NT2/D1 (cell line): ENCODE results near the gene ADISSP.

ENCODE experiments used
- DNase-seq: peaks from one replicate; pipeline ENCODE4 v3.0.0-alpha.2; 2011; ENCODE audit warnings: low read depth, low spot score
- H3K27me3 ChIP-seq: 2 replicates; pipeline ENCODE4 v1.6.0; 2011; ENCODE audit warnings: mild to moderate bottlenecking; ENCODE audit not compliant: insufficient read length, insufficient read depth
- H3K36me3 ChIP-seq: 2 replicates; pipeline ENCODE4 v1.6.1; 2011; ENCODE audit warnings: mild to moderate bottlenecking, low read length, mixed read lengths; ENCODE audit not compliant: insufficient read depth, insufficient read length
- H3K4me1 ChIP-seq: 2 replicates; pipeline ENCODE4 v1.5.1; 2011; ENCODE audit not compliant: insufficient read depth, insufficient read length
- H3K4me3 ChIP-seq: 2 replicates; pipeline ENCODE4 v1.5.1; 2011; ENCODE audit warnings: low read depth; ENCODE audit not compliant: insufficient read length
- H3K9ac ChIP-seq: 2 replicates; pipeline ENCODE4 v1.6.0; 2011; ENCODE audit warnings: low read depth; ENCODE audit not compliant: insufficient read length
- H3K9me3 ChIP-seq: 2 replicates; pipeline ENCODE4 v1.5.1; 2011; ENCODE audit warnings: mild to moderate bottlenecking, low read length; ENCODE audit not compliant: insufficient read depth
- SUZ12 ChIP-seq: IDR thresholded peaks from 2 replicates; pipeline ENCODE4 v1.6.1; 2011; ENCODE audit not compliant: insufficient read length, insufficient read depth; ENCODE audit errors: extremely low read depth
- YY1 ChIP-seq: IDR thresholded peaks from 2 replicates; pipeline ENCODE4 v1.6.1; 2011; ENCODE audit not compliant: insufficient read length, insufficient read depth
- ZNF274 ChIP-seq: IDR thresholded peaks from 2 replicates; pipeline ENCODE4 v1.6.1; 2011; ENCODE audit warnings: mild to moderate bottlenecking, low read depth, low read length

ADISSP gene

DNA sequence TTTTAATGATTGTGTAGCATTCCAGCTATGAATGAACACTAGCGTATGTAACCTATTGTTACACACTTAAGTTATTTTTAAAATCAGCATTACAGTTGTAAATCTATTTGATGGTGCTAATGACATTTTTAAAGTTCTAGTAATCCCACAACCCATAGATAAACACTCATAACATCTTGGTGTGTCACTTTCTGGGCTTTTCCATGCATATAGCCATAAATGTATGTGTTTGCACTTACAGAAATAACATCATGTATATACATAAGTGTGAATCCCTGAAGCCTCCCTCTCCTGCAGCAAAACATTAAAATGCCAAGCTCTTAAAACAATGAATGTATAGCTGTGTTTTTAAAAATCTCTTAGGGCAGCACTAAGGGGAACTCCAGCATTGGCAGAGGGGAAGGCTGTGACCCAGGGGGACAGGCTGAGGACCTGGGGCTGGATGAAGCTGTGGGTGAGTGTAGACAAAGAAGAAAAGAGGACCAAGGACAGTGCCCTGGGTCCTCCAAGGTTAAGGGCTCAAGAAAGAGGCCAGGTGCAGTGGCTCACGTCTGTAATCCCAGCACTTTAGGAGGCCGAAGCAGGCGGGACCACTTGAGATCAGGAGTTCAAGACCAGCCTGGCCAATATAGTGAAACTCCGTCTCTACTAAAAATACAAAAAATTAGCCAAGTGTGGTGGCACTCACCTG lies 19.9 kb upstream of the ADISSP start:
- Histone ChIP-seq H3K9ac (no peak overlapping the region), H3K9me3 (no peaks in the 10 kb centered on the region; the same call in 1 of the 2 replicates), H3K4me3 (no peak overlapping the region), H3K27me3 (peaks cover 16% of the 10 kb centered on the region), H3K36me3 (peaks cover 19% of the 10 kb centered on the region), H3K4me1 (peaks cover 8% of the 10 kb centered on the region)
- no peak for DNase-seq
- TF ChIP-seq ZNF274 (no peak), SUZ12 (no peak), YY1 (no peak)

DNA sequence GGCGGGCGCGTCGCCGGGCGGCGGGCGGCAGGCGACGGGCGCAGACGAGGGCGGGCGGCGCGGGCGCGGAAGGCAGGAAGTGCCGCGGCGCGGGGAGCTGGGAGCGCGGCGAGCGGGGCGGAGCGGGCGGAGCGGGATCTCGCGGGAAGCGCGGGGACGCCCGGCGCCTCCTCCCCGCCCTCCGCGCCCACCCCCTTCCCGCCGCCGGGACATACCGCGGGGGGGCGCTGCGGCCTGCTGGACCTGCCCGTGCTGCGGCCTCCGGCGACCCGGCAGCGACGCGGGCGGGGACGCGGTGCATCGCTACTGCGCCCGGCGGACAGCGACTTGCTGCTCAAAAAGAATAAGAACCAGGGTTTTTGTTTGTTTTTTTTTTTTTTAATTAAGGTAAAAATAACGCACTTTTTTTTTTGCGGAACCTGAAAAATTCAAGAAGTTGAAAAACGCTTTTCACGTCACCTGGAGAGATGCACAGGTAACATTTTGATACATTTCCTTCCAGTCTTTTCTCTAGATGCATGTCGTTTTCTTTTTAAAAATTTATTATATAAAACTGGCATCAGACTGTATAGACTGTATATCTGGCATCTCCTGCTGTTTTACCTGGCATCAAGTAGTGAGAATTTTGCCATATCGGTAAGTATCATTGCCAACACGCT lies 19.2 kb upstream of the ADISSP start, which contains the start of gene CENPB:
CENPB (minus strand) TSS at position 76 of the 659 bp plus-strand sequence. CDS start 257 bp downstream, outside the sequence.
- TF ChIP-seq ZNF274: no peak
- no peak for TF ChIP-seq YY1
- no peak for TF ChIP-seq SUZ12
- Histone ChIP-seq H3K4me3 (peak within 1 kb of the TSS; percentile 70), H3K4me1 (peaks cover 8% of the 10 kb centered on the region)

DNA sequence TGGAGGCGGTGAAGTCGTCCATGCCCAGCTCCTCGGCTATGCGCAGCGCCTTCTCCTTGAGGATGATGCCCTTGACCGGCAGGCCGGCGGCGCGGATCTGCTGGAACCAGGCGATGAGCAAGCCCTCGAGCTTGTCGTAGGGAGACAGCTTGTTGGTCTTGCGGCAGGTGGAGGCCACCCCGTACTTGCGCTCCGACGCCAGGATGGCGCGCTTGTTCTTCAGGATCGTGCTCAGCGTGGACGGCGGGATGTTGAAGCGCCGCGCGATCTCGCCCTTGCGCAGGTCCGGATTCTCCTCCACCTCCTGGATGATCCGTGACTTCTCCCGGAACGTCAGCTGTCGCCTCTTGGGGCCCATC lies 18.6 kb upstream of the ADISSP start:
- TF ChIP-seq YY1 (no peak), ZNF274 (no peak), SUZ12 (no peak)
- Histone ChIP-seq H3K4me3 (peak overlapping the region; percentile 70), H3K9ac (peak overlapping the region; percentile 80), H3K9me3 (no peaks in the 10 kb centered on the region; the same call in 1 of the 2 replicates), H3K36me3 (peaks cover 19% of the 10 kb centered on the region), H3K4me1 (peaks cover 8% of the 10 kb centered on the region), H3K27me3 (peaks cover 16% of the 10 kb centered on the region)
- DNase-seq: no peak

More for the DNA sequence above, 19.2 kb upstream of the ADISSP start, which contains the start of gene CENPB:
- peaks cover 16% of the 10 kb centered on the region for H3K27me3 ChIP-seq
- peaks cover 19% of the 10 kb centered on the region for H3K36me3 ChIP-seq
- H3K9ac ChIP-seq: peak within 1 kb of the TSS; percentile 80
- H3K9me3 ChIP-seq: no peaks in the 10 kb centered on the region; the same call in 1 of the 2 replicates
- DNase-seq: peak; percentile 81

DNA sequence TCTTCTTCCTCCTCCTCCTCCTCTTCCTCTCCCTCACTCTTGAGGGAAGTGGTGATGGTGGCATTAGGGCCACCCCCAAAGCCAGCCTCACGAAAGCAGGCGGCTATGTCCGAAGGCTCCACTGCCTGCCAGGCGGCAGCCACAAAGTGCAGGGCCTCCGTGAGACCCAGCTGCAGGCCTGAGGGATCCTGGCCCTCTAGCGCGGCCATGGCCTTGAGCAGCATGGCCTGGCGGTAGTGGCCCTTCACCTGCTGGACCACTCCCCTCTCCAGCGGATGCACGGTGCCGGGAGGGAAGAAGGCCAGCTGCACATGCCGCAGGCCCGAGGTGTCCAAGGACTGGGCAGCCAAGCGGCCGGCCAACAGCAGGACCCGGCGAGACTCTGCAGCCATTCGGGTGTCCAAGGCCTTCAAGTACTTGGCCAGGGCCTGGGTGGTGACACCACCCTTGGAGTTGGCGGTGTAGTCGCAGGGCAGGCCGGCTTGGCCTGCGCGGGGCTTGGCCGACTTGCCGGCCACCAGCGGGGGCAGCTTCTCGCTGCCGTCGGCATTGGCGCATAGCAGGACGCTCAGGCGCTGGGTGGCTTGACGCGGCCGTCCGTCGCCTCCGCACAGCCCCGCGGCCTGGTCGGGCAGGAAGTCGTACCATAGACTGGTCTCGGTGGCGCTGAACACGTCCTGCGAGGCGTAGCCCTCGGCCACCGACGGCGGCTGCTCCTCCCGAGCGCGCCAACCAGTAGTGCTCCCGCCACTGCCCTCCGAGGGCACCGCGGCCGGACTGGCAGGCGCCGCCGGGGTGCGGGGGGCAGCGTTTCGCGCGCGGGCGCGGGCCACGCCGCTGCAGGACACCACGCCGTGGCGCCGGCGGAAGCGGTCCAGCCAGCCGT lies 17.9 kb upstream of the ADISSP start:
- H3K4me3 ChIP-seq: peak overlapping the region; percentile 70
- H3K36me3 ChIP-seq: peaks cover 19% of the 10 kb centered on the region
- H3K4me1 ChIP-seq: peaks cover 10% of the 10 kb centered on the region
- peak overlapping the region; percentile 80 for H3K9ac ChIP-seq
- peaks cover 19% of the 10 kb centered on the region for H3K27me3 ChIP-seq
- TF ChIP-seq SUZ12: no peak
- no peak for TF ChIP-seq YY1
- TF ChIP-seq ZNF274: no peak
- H3K9me3 ChIP-seq: no peaks in the 10 kb centered on the region; the same call in 1 of the 2 replicates
- DNase-seq: no peak

DNA sequence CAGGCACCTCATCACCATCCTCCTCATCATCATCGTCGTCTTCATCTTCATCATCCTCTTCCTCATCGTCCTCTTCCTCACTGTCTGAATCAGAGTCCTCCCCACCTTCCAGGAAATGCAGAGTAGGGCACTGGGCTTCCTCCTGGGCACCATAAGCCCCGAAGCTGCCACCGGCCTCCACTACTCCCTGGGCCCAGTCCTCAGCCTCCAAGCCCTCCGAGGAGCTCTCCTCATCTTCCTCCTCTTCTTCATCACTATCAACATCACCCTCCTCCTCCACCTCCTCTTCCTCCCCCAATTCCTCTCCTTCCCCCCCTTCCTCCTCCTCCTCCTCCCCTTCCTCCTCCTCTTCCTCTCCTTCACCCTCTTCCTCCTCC lies 17.3 kb upstream of the ADISSP start:
- TF ChIP-seq SUZ12 (no peak), ZNF274 (no peak), YY1 (no peak)
- H3K4me3 ChIP-seq: no peak overlapping the region
- no peak overlapping the region for H3K9ac ChIP-seq
- DNase-seq: no peak
- no peaks in the 10 kb centered on the region; the same call in 1 of the 2 replicates for H3K9me3 ChIP-seq
- H3K27me3 ChIP-seq: peaks cover 22% of the 10 kb centered on the region
- H3K4me1 ChIP-seq: peaks cover 10% of the 10 kb centered on the region
- H3K36me3 ChIP-seq: peaks cover 19% of the 10 kb centered on the region

DNA sequence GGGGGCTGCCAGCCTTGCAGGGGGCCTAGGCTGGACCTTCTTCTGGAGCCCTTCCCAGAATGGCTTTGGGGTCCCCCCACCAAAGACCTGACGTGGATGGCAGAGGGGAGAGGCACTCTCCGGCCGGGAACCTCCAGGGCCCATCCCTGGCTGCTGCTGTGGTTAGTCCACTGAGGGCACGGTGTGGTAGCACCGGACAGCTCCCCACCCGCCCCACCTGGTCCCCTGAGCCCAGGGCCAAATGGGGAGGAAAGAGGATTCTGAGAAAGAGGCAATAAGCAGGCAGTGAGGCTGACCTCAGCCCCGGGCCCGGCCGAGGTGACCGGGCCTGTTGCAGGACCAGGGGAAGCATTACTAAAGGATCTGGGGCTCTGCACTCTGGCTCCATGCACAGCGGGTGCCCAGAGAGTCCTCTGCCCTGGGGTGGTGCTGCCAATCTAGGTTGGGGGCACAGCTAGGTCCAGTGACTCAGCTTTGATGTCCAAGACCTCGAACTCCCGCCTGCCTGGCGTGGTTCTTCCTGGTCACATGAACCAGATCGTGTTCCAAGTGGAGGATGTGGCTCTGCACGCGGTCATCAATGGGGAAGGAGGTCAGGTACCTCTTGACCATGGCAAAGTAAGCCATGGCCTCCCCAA lies 16.8 kb upstream of the ADISSP start:
- no peak overlapping the region for H3K9ac ChIP-seq
- peaks cover 10% of the 10 kb centered on the region for H3K4me1 ChIP-seq
- TF ChIP-seq SUZ12 (no peak), ZNF274 (no peak), YY1 (no peak)
- H3K36me3 ChIP-seq: peaks cover 19% of the 10 kb centered on the region
- H3K9me3 ChIP-seq: no peaks in the 10 kb centered on the region; the same call in 1 of the 2 replicates
- no peak overlapping the region for H3K4me3 ChIP-seq
- H3K27me3 ChIP-seq: peaks cover 27% of the 10 kb centered on the region
- DNase-seq: no peak
